ENCODE measurements around the gene AP3M1.

Gene AP3M1

GRCh38 chr10:74110120-74110519, 40.5 kb downstream of the AP3M1 start:
- no peak for DNase-seq

GRCh38 chr10:74109452-74109851, 41.2 kb downstream of the AP3M1 start:
- DNase-seq, result no peak

DNA sequence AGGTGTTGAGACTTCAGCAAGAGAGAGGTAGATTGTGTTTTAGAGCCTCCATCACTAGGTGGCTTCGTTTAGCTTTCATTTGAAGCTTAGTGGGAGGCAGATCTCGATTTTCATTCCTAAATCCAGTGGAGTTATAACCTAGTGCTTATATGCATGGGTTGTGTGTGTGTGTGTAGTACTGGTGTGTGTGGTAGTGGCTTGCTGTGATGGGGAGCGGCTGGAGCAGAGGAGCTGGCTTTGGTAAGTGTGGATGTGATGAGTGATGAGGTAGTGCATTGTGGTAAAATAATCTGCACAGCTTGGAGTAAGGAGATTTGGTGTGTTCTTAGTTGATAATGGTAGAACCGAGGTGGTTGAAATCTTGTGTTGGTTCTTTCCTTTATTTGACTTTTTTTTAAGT, 43.2 kb downstream of the AP3M1 start:
- DNase-seq, result no peak

- DNase-seq, result no peak
Observed at GRCh38 chr10:74104996-74105395, 45.6 kb downstream of the AP3M1 start.

GRCh38 chr10:74104480-74104879, 46.1 kb downstream of the AP3M1 start:
- DNase-seq, result no peak

DNA sequence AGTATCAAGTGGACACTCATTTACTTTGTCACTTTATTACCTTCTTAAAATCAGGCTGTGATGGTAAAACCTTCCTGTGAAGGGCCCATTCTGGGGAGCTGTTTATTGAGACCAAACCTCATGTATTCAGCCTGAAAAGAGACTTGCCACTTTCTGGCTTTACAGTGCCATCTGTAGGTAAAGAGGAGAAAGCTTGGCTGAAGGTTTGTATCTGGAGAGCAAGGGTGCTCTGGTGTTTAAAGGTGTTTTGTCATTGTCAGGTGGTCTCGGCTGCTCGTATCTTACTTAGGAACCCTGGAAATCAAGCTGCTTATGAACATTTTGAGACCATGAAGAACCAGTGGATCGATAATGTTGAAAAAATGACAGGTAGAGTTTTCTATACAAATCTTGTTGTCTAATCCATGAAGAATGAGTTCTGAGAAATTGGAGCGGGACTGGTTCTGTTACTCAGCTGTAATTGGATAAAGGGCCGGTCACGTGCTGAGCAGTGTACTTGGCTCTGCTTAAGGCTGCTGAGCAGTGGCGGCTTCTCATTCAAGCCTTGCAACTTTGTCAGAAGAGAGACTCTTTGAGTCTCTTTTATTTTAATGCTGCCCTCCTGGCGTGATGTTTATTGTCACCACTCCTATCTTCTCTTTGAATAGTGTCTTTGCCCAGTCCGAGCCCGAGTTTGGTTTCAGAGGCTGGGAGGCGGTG, 46.9 kb downstream of the AP3M1 start:
- peak in 1 of 5 donors; percentile 20 for DNase-seq

DNA sequence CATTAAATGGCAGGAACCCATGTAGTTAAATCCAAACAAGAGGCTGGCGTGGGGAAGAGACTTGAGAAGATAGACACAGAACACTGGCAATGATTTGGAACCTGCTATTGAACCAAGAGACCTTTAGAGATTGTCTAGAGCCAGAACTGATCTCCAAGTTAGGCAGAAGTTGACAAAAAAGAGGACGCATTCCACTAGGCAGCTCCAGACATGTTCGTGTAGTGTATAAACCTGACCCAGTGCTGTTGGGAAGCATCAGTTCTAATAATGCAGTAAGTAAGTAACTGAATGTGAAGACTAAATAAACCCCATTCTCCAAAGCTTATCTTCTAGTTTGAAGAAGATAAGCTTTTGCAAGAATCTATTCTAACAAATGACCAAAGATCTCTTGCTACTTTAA, 50.8 kb downstream of the AP3M1 start:
- DNase-seq, result no peak

- no peak for DNase-seq
Observed at GRCh38 chr10:74099420-74099819, 51.2 kb downstream of the AP3M1 start.

DNA sequence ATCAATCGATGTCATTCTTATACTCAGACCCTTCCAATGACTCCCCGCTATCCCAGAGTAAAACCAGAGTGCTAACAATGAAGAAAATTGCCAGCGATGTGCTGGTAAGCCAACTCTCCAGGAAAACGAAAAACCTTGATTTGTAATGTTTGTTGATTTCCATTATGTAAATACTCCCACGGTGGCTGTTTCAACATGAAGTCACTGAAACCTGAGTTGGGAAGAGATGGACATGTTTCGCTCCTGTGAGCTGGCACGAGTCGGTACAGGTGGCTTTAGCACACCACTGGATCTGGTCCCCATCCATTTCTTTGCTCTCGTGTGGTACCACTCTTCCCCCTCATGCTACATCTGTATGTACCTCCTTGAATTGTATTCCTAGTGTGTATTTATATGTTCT, 52.9 kb downstream of the AP3M1 start:
- no peak for DNase-seq

GRCh38 chr10:74096777-74097176, 53.9 kb downstream of the AP3M1 start:
- DNase-seq, result no peak

GRCh38 chr10:74094231-74094630, 56.4 kb downstream of the AP3M1 start:
- DNase-seq, result no peak

DNA sequence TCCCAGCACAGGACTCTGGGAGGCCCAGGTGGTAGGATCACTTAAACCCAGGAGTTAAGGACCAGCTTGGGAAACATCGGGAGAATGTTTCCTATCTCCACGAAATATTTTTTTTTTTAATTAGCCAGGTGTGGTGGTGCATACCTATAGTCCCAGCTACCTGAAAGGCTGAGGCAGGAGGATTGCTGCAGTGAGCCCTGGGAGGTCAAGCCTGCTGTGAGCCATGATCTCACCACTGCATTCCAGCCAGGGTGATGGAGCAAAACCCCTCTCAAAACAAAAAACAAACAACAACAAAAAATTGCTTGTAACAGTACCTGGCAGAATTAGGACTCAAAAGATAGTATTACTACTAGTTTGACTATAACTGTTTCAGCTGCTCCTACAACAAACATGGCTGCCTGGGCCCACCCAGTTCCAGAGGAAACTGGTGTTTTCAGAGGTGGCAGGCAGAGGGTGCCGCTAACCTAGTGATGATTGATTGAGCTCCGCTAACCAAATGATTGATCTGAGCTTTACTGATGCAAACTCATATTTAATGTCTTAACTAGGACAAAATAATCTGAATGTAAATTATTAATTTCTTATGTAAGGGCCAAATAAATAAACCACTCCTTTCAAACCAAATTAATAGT, 57.0 kb downstream of the AP3M1 start:
- DNase-seq, result no peak

GRCh38 chr10:74092372-74092771, 58.3 kb downstream of the AP3M1 start:
- DNase-seq, result no peak

GRCh38 chr10:74088722-74089121, 61.9 kb downstream of the AP3M1 start:
- no peak for DNase-seq

- DNase-seq, result no peak
Observed at GRCh38 chr10:74086317-74086716, 64.3 kb downstream of the AP3M1 start.

DNA sequence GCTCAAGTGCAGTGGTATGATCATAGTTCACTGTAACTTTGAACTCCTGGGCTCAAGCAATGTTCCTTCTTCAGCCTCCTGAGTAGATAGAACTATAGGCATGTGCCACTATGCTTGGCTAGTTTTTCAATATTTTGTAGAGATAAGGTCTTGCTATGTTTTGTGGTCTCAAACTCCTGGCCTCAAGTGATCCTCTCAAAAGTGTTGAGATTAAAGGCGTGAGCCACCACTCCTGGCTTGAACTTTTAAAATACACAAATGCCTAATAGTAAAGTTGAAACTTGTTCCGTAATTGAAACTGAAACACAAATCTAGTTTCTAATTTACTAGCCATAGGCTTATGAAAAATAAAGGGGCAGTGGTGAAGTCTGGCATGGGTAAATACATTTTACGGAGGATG, 65.7 kb downstream of the AP3M1 start:
- peak in 1 of 5 donors; percentile 58 for DNase-seq

DNA sequence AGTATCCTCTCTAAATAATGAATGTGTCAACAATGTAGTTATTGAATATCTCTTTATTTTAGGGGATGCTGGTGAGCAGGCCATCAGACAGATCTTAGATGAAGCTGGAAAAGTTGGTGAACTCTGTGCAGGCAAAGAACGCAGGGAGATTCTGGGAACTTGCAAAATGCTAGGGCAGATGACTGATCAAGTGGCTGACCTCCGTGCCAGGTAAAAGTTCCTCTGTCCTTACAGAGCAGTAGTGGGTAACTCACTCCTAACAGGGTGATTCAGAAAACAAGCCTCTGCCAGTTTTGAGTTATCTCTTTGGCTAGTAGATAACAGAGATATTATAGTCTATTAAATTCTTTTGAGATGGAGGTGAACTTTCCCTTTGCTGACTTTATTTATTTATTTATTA, 67.3 kb downstream of the AP3M1 start:
- DNase-seq, result no peak

GRCh38 chr10:74081941-74082718, 68.5 kb downstream of the AP3M1 start:
- DNase-seq, result no peak

GRCh38 chr10:74081192-74081803, 69.3 kb downstream of the AP3M1 start:
- DNase-seq, result peak in 3 of 5 donors; percentile 15 to 48 (median 18)

- no peak for DNase-seq
Observed at GRCh38 chr10:74079936-74080590, 70.6 kb downstream of the AP3M1 start.

DNA sequence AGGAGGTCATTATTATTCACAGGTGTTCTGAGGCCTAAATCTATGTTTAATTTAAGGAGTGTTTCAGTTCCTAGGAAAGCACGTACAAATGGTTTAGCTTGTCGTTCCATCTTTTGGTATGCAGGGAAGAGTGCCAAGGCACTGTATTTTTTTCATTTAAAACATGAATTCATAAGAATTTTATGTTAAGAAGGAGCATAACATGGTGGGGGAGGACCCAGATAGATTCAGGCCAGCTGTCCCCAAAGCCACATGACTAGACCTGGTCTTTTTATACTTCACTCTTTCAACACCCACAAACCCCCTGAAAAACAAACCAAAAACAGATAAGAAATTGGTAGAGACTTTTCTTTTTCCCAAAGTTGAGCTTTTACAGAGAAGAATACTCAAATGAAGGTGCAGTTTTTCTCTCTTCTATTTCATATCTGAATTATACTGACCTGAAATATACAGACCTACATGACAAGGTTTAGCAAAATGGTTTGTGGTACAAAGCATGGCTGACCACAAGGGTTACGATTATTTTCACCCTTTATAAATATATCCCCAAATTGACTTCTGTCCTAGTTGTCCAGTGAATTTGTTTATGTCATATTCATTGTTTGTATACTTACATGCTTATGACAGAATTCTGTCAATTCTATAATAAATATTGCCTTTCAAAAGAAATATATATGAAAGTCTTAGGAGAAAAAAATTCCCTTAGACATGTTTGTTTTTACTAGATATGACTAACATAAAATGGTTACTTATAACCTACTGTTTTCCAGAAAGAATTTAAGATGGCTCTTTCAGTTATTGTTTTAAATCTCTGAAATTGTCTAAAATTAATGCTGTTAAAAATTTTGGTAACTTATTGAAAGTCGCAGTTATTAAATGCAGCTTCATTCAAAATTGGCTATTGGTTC, 71.3 kb downstream of the AP3M1 start:
- no peak for DNase-seq

DNA sequence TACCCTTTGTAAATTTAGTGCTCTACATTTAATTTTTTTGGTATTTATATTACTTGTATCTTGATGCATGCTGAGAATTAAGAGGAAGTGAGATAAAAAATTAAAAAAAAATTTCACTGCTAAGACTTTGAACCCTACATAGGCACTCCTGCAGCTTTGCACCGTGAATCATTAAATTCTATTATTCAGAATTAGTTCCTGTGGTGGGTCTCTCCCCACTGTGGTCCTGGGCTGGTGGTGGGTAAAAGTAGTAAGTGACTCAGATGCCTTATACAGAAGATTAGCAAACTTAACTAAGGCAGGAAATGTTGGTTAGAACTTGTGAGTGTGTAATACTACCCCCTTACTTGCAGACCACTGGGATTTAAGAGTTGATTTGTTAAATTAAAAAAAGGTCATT, 72.6 kb downstream of the AP3M1 start:
- DNase-seq, result peak in 1 of 5 donors; percentile 29
